ENCODE results near the gene RNU6-8.

- TF ChIP-seq, protein P1, sequence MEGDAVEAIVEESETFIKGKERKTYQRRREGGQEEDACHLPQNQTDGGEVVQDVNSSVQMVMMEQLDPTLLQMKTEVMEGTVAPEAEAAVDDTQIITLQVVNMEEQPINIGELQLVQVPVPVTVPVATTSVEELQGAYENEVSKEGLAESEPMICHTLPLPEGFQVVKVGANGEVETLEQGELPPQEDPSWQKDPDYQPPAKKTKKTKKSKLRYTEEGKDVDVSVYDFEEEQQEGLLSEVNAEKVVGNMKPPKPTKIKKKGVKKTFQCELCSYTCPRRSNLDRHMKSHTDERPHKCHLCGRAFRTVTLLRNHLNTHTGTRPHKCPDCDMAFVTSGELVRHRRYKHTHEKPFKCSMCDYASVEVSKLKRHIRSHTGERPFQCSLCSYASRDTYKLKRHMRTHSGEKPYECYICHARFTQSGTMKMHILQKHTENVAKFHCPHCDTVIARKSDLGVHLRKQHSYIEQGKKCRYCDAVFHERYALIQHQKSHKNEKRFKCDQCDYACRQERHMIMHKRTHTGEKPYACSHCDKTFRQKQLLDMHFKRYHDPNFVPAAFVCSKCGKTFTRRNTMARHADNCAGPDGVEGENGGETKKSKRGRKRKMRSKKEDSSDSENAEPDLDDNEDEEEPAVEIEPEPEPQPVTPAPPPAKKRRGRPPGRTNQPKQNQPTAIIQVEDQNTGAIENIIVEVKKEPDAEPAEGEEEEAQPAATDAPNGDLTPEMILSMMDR (IDR thresholded peaks at IDR 0.05; ENCODE audit: low read depth, low read length) = no peak
- no peak for TF ChIP-seq POLR2A (IDR thresholded peaks at IDR 0.05; ENCODE audit: extremely low read depth, insufficient read length)
- no peak for TF ChIP-seq MAX (IDR thresholded peaks at IDR 0.05; ENCODE audit: low read depth, low read length)
Measured at GRCh38 chr14:32232481-32232880, 29.4 kb upstream of the RNU6-8 start.
